SK-N-DZ (cell line): ENCODE data around the gene OR5P2. TPM values are rescaled to one million over a fixed set of nuclear protein-coding genes. Genes with fewer than 3 reads are reported as not detected.
"Not testable (repeated sequence)": the region's sequence is repeated elsewhere in the genome, so short reads cannot be mapped to it uniquely, and the experiment has no call there.

Source experiments
- DNase-seq: peaks from one replicate; pipeline ENCODE4 v3.0.0-alpha.2; 2015; ENCODE audit warnings: low spot score
- polyA plus RNA-seq, 2 experiments: library from polyadenylated mRNA; depleted of rRNA; stranded (reverse); fragments of >200 nt; gene quantifications; 2 replicates each; pipeline ENCODE4 v1.2.3, GENCODE V29; 2014

OR5P2 gene
- not detected in 2 replicates for polyA plus RNA-seq (2014; cell fraction: cytosol; rRNA removed)
- polyA plus RNA-seq (2014; cell fraction: nucleus; rRNA removed) = not detected in 2 replicates

- DNase-seq = no peak
Measured at GRCh38 chr11:7796842-7797241, at the start of gene OR5P2. Gene OR5P2, minus strand, starts transcription at chr11:7796942. Its CDS starts 0 bp downstream, at chr11:7796942.

- DNase-seq = no peak
Measured at GRCh38 chr11:7846003-7846402, 49.3 kb upstream of the OR5P2 start.

- no peak for DNase-seq
Measured at GRCh38 chr11:7844986-7845385, 48.2 kb upstream of the OR5P2 start.

GRCh38 chr11:7844521-7844920, 47.8 kb upstream of the OR5P2 start:
- DNase-seq = no peak

GRCh38 chr11:7840578-7840977, 43.8 kb upstream of the OR5P2 start:
- no peak for DNase-seq

GRCh38 chr11:7833527-7833926, 36.8 kb upstream of the OR5P2 start:
- no peak for DNase-seq

- DNase-seq = no peak
Measured at GRCh38 chr11:7830740-7831139, 34.0 kb upstream of the OR5P2 start, which contains the start of gene OR5P3. Gene OR5P3, minus strand, starts transcription at chr11:7830840.

- no peak for DNase-seq
Measured at GRCh38 chr11:7826324-7826723, 29.6 kb upstream of the OR5P2 start.

- not testable (repeated sequence) for DNase-seq
Measured at GRCh38 chr11:7820417-7820816, 23.7 kb upstream of the OR5P2 start.

GRCh38 chr11:7814897-7815296, 18.2 kb upstream of the OR5P2 start:
- DNase-seq = not testable (repeated sequence)

- not testable (repeated sequence) for DNase-seq
Measured at GRCh38 chr11:7810301-7810700, 13.6 kb upstream of the OR5P2 start.

- no peak for DNase-seq
Measured at GRCh38 chr11:7793233-7793632, 3.5 kb downstream of the OR5P2 start.

GRCh38 chr11:7787239-7787638, 9.5 kb downstream of the OR5P2 start:
- no peak for DNase-seq

- DNase-seq = no peak
Measured at GRCh38 chr11:7775689-7776088, 21.1 kb downstream of the OR5P2 start.

GRCh38 chr11:7764301-7764700, 32.4 kb downstream of the OR5P2 start:
- not testable (repeated sequence) for DNase-seq

GRCh38 chr11:7759010-7759409, 37.7 kb downstream of the OR5P2 start:
- DNase-seq = no peak

- no peak for DNase-seq
Measured at GRCh38 chr11:7749456-7749855, 47.3 kb downstream of the OR5P2 start.
